Cardiac muscle cell (in vitro differentiated cells and primary cell): ENCODE results near the gene INSR. TPM values are rescaled to one million over a fixed set of nuclear protein-coding genes. Genes with fewer than 3 reads are reported as not detected.

Source experiments
- DNase-seq, 2 donors: peaks; one replicate each; pipeline versions ENCODE4 v3.0.0 to v3.0.0-alpha.2; 2010 to 2017; ENCODE audit warnings: low read depth in 1 of 2, low spot score in 1 of 2
- H3K27ac ChIP-seq: fragments of 200-600 bp; sonication (generic); 2 replicates; pipeline ENCODE4 v1.5.1; 2016
- H3K27me3 ChIP-seq: fragments of 200-600 bp; sonication (generic); 2 replicates; pipeline ENCODE4 v1.6.0; 2016; ENCODE audit warnings: control low read depth
- H3K36me3 ChIP-seq: fragments of 200-600 bp; sonication (generic); 2 replicates; pipeline ENCODE4 v1.5.1; 2016; ENCODE audit warnings: control low read depth
- H3K4me1 ChIP-seq: fragments of 200-600 bp; sonication (generic); 2 replicates; pipeline ENCODE4 v1.8.1; 2017; ENCODE audit warnings: low read depth, mild to moderate bottlenecking, mixed run types
- H3K4me3 ChIP-seq: fragments of 200-600 bp; sonication (generic); 2 replicates; pipeline ENCODE4 v1.5.1; 2016; ENCODE audit warnings: mild to moderate bottlenecking
- H3K9me3 ChIP-seq: fragments of 200-600 bp; sonication (generic); 2 replicates; pipeline ENCODE4 v1.5.1; 2017; ENCODE audit warnings: low read depth, mild to moderate bottlenecking, control low read depth
- CTCF ChIP-seq: IDR thresholded peaks from 2 replicates; pipeline ENCODE4 v1.5.1; 2012; ENCODE audit warnings: low read depth, mild to moderate bottlenecking, low read length
- polyA plus RNA-seq: library from polyadenylated mRNA; unstranded; fragments of >200 nt; fragmentation: Nextera tagmentation; extraction: Ambion mirVana; gene quantifications from 2 replicates; pipeline ENCODE4 v1.2.1, GENCODE V29; 2016
- total RNA-seq: library from RNA; depleted of rRNA; stranded (reverse); fragments of >200 nt; gene quantifications from 2 replicates; pipeline ENCODE4 v1.2.3, GENCODE V29; 2016

The INSR gene
- total and polyA plus RNA-seq, 2 experiments from 2014 or later: 7.0 to 34.9 TPM

GRCh38 chr19:7098701-7099596 is 195.3 kb downstream of the INSR start:
- DNase-seq: peak; percentile 96
- no peak for TF ChIP-seq CTCF
- no peaks in the 10 kb centered on the region for H3K9me3 ChIP-seq

GRCh38 chr19:7098096-7098495 is 196.1 kb downstream of the INSR start:
- Histone ChIP-seq H3K9me3 (no peaks in the 10 kb centered on the region), H3K4me3 (peak overlapping the region; percentile 41), H3K4me1 (no peaks in the 10 kb centered on the region), H3K27me3 (no peaks in the 10 kb centered on the region), H3K27ac (peak overlapping the region; percentile 78), H3K36me3 (no peaks in the 10 kb centered on the region)
- no peak for DNase-seq
- TF ChIP-seq CTCF: no peak

More at GRCh38 chr19:7098701-7099596, 195.3 kb downstream of the INSR start:
- H3K27ac ChIP-seq: peak overlapping the region; percentile 78
- no peaks in the 10 kb centered on the region for H3K36me3 ChIP-seq
- H3K4me3 ChIP-seq: peak overlapping the region; percentile 41
- H3K27me3 ChIP-seq: no peaks in the 10 kb centered on the region
- H3K4me1 ChIP-seq: no peaks in the 10 kb centered on the region

- Histone ChIP-seq H3K27me3 (no peaks in the 10 kb centered on the region), H3K4me1 (no peaks in the 10 kb centered on the region), H3K4me3 (no peak overlapping the region), H3K27ac (no peak overlapping the region), H3K36me3 (peaks cover 4% of the 10 kb centered on the region), H3K9me3 (peaks cover 1% of the 10 kb centered on the region)
- TF ChIP-seq CTCF: no peak
- DNase-seq: no peak
Observed at GRCh38 chr19:7088999-7089398, 205.2 kb downstream of the INSR start.

GRCh38 chr19:7083076-7083956 is 210.9 kb downstream of the INSR start:
- Histone ChIP-seq H3K27me3 (no peaks in the 10 kb centered on the region), H3K9me3 (peaks cover 17% of the 10 kb centered on the region), H3K36me3 (peaks cover 47% of the 10 kb centered on the region), H3K4me3 (no peak overlapping the region), H3K27ac (no peak overlapping the region), H3K4me1 (no peaks in the 10 kb centered on the region)
- no peak for TF ChIP-seq CTCF
- DNase-seq: peak in 1 of 2 donors; percentile 41

- peaks cover 62% of the 10 kb centered on the region for H3K36me3 ChIP-seq
- peaks cover 5% of the 10 kb centered on the region for H3K9me3 ChIP-seq
- no peaks in the 10 kb centered on the region for H3K27me3 ChIP-seq
- H3K27ac ChIP-seq: no peak overlapping the region
- no peak for DNase-seq
- H3K4me1 ChIP-seq: no peaks in the 10 kb centered on the region
- TF ChIP-seq CTCF: no peak
- no peak overlapping the region for H3K4me3 ChIP-seq
Observed at GRCh38 chr19:7078008-7078407, 216.2 kb downstream of the INSR start.
